H7 (cell line): ENCODE data around the gene ATP6V0D1. TPM values are rescaled to one million over a fixed set of nuclear protein-coding genes. Genes with fewer than 3 reads are reported as not detected.
A peak's percentile ranks its signal among the peaks of the same experiment; 100 is the strongest.

Experiments
- DNase-seq: peaks from one replicate; pipeline ENCODE4 v3.0.0; 2012
- H3K27me3 ChIP-seq: 2 replicates; pipeline ENCODE4 v1.6.0; 2011; ENCODE audit warnings: mild to moderate bottlenecking, low read length; ENCODE audit not compliant: control insufficient read depth, insufficient read depth
- H3K36me3 ChIP-seq: replicated peaks from 2 replicates; pipeline ENCODE4 v1.5.1; 2011; ENCODE audit warnings: low read length; ENCODE audit not compliant: control insufficient read depth, insufficient read depth
- H3K4me3 ChIP-seq: 2 replicates; pipeline ENCODE4 v1.5.1; 2011; ENCODE audit warnings: low read depth, mild to moderate bottlenecking, control low read depth, low read length, moderate library complexity; ENCODE audit not compliant: insufficient read depth
- total RNA-seq: library from RNA; depleted of rRNA; stranded (reverse); fragments of >200 nt; shearing (Covaris generic); gene quantifications from 2 replicates; pipeline ENCODE4 v1.2.3, GENCODE V29; 2014

ATP6V0D1 gene
- total RNA-seq, 1 experiment from 2014 or later = 76.9 TPM

GRCh38 chr16:67482233-67482924 is 1.4 kb upstream of the ATP6V0D1 start:
- Histone ChIP-seq H3K36me3 (no peaks in the 10 kb centered on the region), H3K4me3 (no peak overlapping the region), H3K27me3 (peaks cover 11% of the 10 kb centered on the region)
- DNase-seq = no peak

DNA sequence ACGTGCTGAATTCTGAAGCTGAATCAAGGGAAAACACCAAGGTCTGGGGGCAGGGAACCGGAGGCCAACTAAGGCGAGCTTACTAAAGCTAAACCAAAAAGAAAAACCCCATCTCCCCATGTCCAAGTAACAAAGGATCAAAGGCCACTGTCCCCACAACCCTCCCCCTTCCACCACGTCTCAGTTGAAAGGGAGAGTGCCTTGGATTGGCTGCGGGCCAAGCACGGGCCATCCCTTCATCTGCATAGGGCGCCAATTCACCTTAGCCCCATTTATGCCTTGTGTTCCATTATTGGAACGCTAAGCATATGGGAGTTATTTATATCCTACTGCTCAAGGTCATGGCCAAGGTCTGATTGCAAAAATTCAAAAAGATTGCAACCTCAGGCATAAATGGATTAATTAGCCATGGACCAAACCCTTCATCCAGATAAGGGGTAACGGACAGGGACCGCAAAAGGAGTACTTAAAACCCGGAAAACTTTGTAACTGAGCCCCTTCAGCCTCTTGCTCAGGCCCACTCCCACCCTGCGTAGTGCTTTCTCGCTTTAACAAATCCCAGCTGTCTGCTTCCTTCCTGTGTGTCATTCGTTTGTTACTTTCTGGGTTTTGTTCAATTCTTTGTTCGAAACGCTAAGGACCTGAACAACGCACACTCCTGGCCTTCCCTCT is 740 bp upstream of the ATP6V0D1 start:
- peaks cover 5% of the 10 kb centered on the region for H3K27me3 ChIP-seq
- peak; percentile 37 for DNase-seq
- peak overlapping the region; percentile 46 for H3K4me3 ChIP-seq
- no peaks in the 10 kb centered on the region for H3K36me3 ChIP-seq

- Histone ChIP-seq H3K36me3 (no peaks in the 10 kb centered on the region), H3K27me3 (no peaks in the 10 kb centered on the region; the same call in 1 of the 2 replicates), H3K4me3 (no peak overlapping the region)
- no peak for DNase-seq
Measured at GRCh38 chr16:67477960-67478554, 2.9 kb downstream of the ATP6V0D1 start.

- Histone ChIP-seq H3K36me3 (no peaks in the 10 kb centered on the region), H3K4me3 (no peak overlapping the region), H3K27me3 (no peaks in the 10 kb centered on the region)
- DNase-seq = no peak
Measured at GRCh38 chr16:67474551-67475455, 6.2 kb downstream of the ATP6V0D1 start.

GRCh38 chr16:67471758-67472384 is 9.1 kb downstream of the ATP6V0D1 start:
- Histone ChIP-seq H3K36me3 (no peaks in the 10 kb centered on the region), H3K27me3 (no peaks in the 10 kb centered on the region), H3K4me3 (no peak overlapping the region)
- no peak for DNase-seq

DNA sequence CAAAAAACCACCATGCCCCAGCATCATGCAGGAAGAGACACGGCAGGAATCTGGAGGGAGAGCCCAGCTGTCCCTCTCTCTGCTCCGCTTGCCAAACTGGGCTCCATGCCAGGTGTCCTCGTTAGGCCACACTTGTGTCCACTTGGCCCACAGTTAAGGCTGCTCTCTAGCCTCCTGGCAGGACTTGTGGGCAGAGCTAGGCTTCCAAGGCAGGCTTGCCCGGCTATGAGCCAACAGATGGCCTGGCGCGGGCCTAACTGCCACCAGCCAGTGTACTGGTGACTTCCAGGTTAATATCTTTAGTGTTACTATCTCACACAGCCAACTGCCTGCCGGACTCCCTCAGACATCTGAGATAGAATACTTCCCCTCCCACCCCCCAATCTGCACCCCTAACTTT is 10.6 kb downstream of the ATP6V0D1 start:
- Histone ChIP-seq H3K27me3 (no peaks in the 10 kb centered on the region), H3K36me3 (no peaks in the 10 kb centered on the region), H3K4me3 (no peak overlapping the region)
- no peak for DNase-seq

DNA sequence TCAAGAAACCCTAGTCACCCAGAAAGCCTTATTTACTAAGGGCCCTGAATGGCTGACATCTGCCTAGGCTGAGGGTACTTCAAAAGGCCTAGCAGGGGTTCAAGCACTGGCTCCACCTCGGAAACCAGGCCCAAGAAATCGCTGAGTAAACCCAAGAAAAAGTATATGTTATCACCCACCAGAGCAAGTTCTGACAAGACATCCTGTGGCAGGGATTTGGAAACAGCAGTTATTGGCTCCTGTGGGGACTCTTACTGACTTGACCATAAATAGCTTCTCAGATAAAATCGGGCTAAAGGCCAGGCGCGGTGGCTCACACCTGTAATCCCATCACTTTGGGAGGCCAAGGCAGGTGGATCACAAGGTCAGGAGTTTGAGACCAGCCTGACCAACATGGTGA is 12.2 kb downstream of the ATP6V0D1 start:
- Histone ChIP-seq H3K36me3 (no peaks in the 10 kb centered on the region), H3K4me3 (no peak overlapping the region), H3K27me3 (no peaks in the 10 kb centered on the region)
- no peak for DNase-seq

- DNase-seq = no peak
- Histone ChIP-seq H3K4me3 (no peak overlapping the region), H3K27me3 (no peaks in the 10 kb centered on the region), H3K36me3 (no peaks in the 10 kb centered on the region)
Measured at GRCh38 chr16:67466581-67466980, 14.4 kb downstream of the ATP6V0D1 start.

DNA sequence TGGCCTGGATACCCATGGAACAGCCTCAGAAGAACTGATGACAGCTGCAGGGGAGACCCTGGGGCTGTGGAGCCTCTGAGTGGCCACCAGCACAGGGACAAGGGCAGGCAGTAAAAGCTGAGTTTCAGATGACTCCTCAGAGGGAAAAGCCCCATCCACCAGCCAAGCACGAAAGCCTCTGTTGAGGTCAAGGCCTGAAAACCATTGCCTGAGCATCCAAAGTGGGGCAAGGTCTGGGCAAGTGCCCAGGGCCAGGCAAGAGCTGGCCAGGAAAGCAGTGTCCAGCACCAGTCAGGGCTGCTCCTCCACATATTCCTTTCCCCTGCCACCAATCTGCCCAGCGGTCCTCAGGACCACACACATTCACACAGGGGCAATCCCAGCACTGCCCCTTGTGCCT is 16.4 kb downstream of the ATP6V0D1 start:
- no peak for DNase-seq
- no peak overlapping the region for H3K4me3 ChIP-seq
- no peaks in the 10 kb centered on the region for H3K36me3 ChIP-seq
- H3K27me3 ChIP-seq = no peaks in the 10 kb centered on the region

DNA sequence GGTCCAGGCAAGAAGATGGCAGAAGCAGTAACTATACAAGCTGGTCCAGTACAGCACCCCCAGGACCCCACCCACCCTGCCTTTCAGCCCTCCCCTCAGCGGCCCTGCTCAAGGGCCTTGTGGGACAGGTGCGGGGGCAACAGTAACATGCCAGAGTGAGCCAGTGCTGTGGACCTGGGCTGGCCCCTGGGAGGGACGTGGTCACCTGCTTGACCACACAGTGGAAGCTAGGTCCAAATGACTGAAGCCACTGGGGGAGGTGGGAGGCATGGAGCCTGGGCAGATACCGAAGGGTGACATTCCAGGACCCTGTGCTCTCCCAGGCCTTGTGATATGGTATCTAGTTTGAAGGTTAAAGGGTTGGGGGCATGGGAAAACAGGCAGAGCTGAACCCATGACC is 17.3 kb downstream of the ATP6V0D1 start:
- peak; percentile 31 for DNase-seq
- Histone ChIP-seq H3K27me3 (no peaks in the 10 kb centered on the region), H3K36me3 (no peaks in the 10 kb centered on the region), H3K4me3 (no peak overlapping the region)

DNA sequence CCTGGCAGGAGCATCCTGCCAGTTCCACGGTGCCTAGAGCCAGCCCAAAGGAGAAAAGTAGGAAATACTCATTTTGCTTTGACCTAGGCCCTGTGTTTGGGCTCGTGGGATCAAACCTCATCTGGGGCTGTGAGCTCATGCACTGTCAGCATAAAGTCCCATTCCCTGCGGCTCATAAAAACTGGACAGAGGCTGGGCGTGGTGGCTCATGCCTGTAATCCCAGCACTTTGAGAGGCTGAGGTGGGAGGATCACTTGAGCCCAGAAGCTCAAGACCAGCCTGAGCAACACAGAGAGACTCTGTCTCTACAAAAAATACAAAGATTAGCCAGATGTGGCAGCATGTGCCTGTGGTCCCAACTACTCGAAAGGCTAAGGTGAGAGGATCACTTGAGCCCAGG is 17.9 kb downstream of the ATP6V0D1 start:
- H3K36me3 ChIP-seq = no peaks in the 10 kb centered on the region
- no peak overlapping the region for H3K4me3 ChIP-seq
- DNase-seq = no peak
- H3K27me3 ChIP-seq = no peaks in the 10 kb centered on the region

DNA sequence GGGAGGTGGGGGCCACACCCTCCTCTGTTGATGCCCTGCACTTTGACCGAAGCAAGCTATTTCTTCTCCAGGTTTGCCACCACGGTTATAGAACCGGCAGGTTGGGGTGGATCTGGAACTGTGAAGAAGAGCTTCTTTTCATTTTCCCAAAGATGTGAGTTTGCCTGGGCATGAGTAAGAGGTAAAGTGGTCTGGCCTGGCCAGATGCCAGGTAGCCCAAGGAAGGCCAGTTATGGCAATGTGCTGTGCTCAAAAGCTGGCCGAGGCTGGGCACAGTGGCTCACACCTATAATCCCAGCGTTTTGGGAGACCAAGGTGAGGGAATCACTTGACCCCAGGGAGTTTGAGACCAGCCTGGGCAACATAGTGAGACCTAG is 18.7 kb downstream of the ATP6V0D1 start:
- no peak for DNase-seq
- Histone ChIP-seq H3K4me3 (no peak overlapping the region), H3K27me3 (no peaks in the 10 kb centered on the region), H3K36me3 (no peaks in the 10 kb centered on the region)

- no peak for DNase-seq
- Histone ChIP-seq H3K27me3 (no peaks in the 10 kb centered on the region), H3K36me3 (no peaks in the 10 kb centered on the region), H3K4me3 (no peak overlapping the region)
Measured at GRCh38 chr16:67461600-67462278, 19.2 kb downstream of the ATP6V0D1 start.

DNA sequence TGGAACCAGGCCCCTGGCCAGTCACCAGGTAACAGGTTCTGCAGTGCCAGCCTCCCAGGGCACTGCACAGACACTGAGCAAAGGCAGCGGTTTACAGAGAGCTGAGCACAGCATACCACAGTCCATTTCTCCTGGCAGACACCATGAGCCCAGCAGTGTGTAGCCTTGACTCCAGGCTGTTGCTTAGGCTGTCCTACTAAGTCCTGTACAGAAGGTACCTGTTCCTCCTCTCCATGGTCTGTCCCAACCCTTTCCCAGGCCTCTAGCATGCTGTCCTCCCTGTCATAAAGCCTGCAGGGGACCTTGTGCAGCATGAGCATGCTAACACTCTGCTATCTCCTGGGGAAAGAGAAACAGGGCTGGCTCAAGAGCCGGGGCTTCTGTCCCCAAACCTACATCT is 20.0 kb downstream of the ATP6V0D1 start:
- H3K27me3 ChIP-seq = no peaks in the 10 kb centered on the region
- H3K36me3 ChIP-seq = no peaks in the 10 kb centered on the region
- no peak for DNase-seq
- no peak overlapping the region for H3K4me3 ChIP-seq
